IPS-20b (cell line): Measurements from ENCODE around the gene LILRA5.

ENCODE experiments used
- H3K27ac ChIP-seq: one replicate; pipeline ENCODE4 v1.5.1; 2013; ENCODE audit warnings: low read length
- H3K27me3 ChIP-seq: 2 replicates; pipeline ENCODE4 v1.6.1; 2013; ENCODE audit warnings: mild to moderate bottlenecking, low read length, inconsistent platforms; ENCODE audit not compliant: insufficient read depth
- H3K36me3 ChIP-seq: 2 replicates; pipeline ENCODE4 v1.6.1; 2013; ENCODE audit warnings: low read depth, mild to moderate bottlenecking, inconsistent platforms, low read length, moderate library complexity; ENCODE audit not compliant: insufficient read depth
- H3K4me1 ChIP-seq: 2 replicates; pipeline ENCODE4 v1.6.1; 2013; ENCODE audit warnings: mild to moderate bottlenecking, control low read depth, inconsistent platforms, low read length, moderate library complexity; ENCODE audit not compliant: insufficient read depth
- H3K4me3 ChIP-seq: 2 replicates; pipeline ENCODE4 v1.5.1; 2013; ENCODE audit warnings: mild to moderate bottlenecking, low read length, inconsistent platforms
- H3K9ac ChIP-seq: 2 replicates; pipeline ENCODE4 v1.6.1; 2013; ENCODE audit warnings: low read depth, mild to moderate bottlenecking, inconsistent platforms, low read length, moderate library complexity
- H3K9me3 ChIP-seq: 2 replicates; pipeline ENCODE4 v1.6.1; 2013; ENCODE audit warnings: mild to moderate bottlenecking, low read depth, low read length, inconsistent platforms; ENCODE audit not compliant: insufficient read depth

Gene LILRA5

GRCh38 chr19:54262470-54262869 lies 50.5 kb downstream of the LILRA5 start:
- Histone ChIP-seq H3K36me3 (no peaks in the 10 kb centered on the region), H3K9ac (no peak overlapping the region), H3K4me3 (no peak overlapping the region), H3K27ac (no peak overlapping the region), H3K4me1 (peaks cover 3% of the 10 kb centered on the region; the same call in 1 of the 2 replicates), H3K27me3 (no peaks in the 10 kb centered on the region; the same call in 1 of the 2 replicates), H3K9me3 (no peaks in the 10 kb centered on the region)

- no peaks in the 10 kb centered on the region; the same call in 1 of the 2 replicates for H3K27me3 ChIP-seq
- no peak overlapping the region for H3K9ac ChIP-seq
- H3K4me1 ChIP-seq: peaks cover 3% of the 10 kb centered on the region; the same call in 1 of the 2 replicates
- no peak overlapping the region for H3K4me3 ChIP-seq
- H3K36me3 ChIP-seq: no peaks in the 10 kb centered on the region
- no peaks in the 10 kb centered on the region for H3K9me3 ChIP-seq
- H3K27ac ChIP-seq: no peak overlapping the region
Observed at GRCh38 chr19:54262066-54262465, 50.9 kb downstream of the LILRA5 start.

- H3K9me3 ChIP-seq: no peaks in the 10 kb centered on the region
- no peaks in the 10 kb centered on the region for H3K36me3 ChIP-seq
- no peak within 1 kb of the TSS for H3K27ac ChIP-seq
- no peak within 1 kb of the TSS for H3K4me3 ChIP-seq
- H3K9ac ChIP-seq: no peak within 1 kb of the TSS
- H3K4me1 ChIP-seq: no peaks in the 10 kb centered on the region; the same call in 1 of the 2 replicates
- no peaks in the 10 kb centered on the region; the same call in 1 of the 2 replicates for H3K27me3 ChIP-seq
Observed at GRCh38 chr19:54257116-54257480, 55.9 kb downstream of the LILRA5 start, which contains the start of gene LILRB5. LILRB5 (minus strand) TSS chr19:54257273; CDS start chr19:54257193, 80 bp downstream.
